HepG2 (cell line): ENCODE results near the gene SEL1L2. TPM values are rescaled to one million over a fixed set of nuclear protein-coding genes. Genes with fewer than 3 reads are reported as not detected.

Source experiments
- ATAC-seq: fragments of 200-7000 bp; cut with Tn5 transposase; 3 replicates; pipeline ENCODE4 v1.9.1; 2020; ENCODE audit warnings: mild to moderate bottlenecking, moderate library complexity
- BruUV-seq: library from RNA; stranded (reverse); fragments of 400-500 nt; replicated peaks from 2 replicates; lab custom pipeline; 2021; lab: Mats Ljungman, UMichigan
- CTCF ChIA-PET: fragments of 300-600 bp; formaldehyde crosslinking; extraction: SDS; loops from one replicate; lab custom pipeline; 2021; ENCODE audit warnings: low total read pairs, inconsistent platforms, low intra/inter-chr PET ratio; lab: Yijun Ruan, JAX
- POLR2A ChIA-PET: fragments of 350-600 bp; sonication (Branson Sonifier 250); formaldehyde crosslinking; loops from one replicate; lab custom pipeline; 2020; ENCODE audit warnings: antibody characterized with exemption, inconsistent platforms; lab: Yijun Ruan, JAX
- DNase-seq: peaks from one replicate; pipeline ENCODE4 v3.0.0-alpha.2; 2015; ENCODE audit warnings: low spot score
- FAIRE-seq: peaks from 3 replicates; lab custom pipeline; 2011; peaks lifted over from hg19 to GRCh38; lab: Jason Lieb, UNC
- H2AFZ ChIP-seq: one replicate; pipeline ENCODE4 v1.6.1; 2011; ENCODE audit warnings: low read length, inconsistent platforms
- H3K27ac ChIP-seq: fragments of 300-600 bp; 3 replicates; pipeline ENCODE4 v1.8.0; 2011; ENCODE audit warnings: mixed run types, mild to moderate bottlenecking, mixed read lengths, low read length, inconsistent platforms; ENCODE audit not compliant: insufficient read depth; ENCODE audit errors: extremely low read length
- H3K27me3 ChIP-seq, 2 experiments: fragments of 200-600 bp in 1 of 2; 2 replicates in 1 of 2; 3 replicates in 1 of 2; pipeline versions ENCODE4 v1.6.0 to v1.8.0; 2011; ENCODE audit warnings: low read length in 2 of 2, mild to moderate bottlenecking in 2 of 2, moderate library complexity in 2 of 2, inconsistent platforms in 1 of 2; ENCODE audit not compliant: insufficient read depth in 2 of 2, control insufficient read depth in 1 of 2
- H3K36me3 ChIP-seq, 2 experiments: fragments of 200-600 bp in 1 of 2; replicated peaks in 1 of 2; 2 replicates in 1 of 2; 3 replicates in 1 of 2; pipeline versions ENCODE4 v1.5.1 to v1.8.0; 2011; ENCODE audit warnings: low read length in 2 of 2, inconsistent platforms in 1 of 2; ENCODE audit not compliant: insufficient read depth in 2 of 2, control insufficient read depth in 1 of 2
- H3K4me1 ChIP-seq: 2 replicates; pipeline ENCODE4 v1.5.1; 2012; ENCODE audit warnings: low read length, inconsistent platforms; ENCODE audit not compliant: insufficient read depth
- H3K4me2 ChIP-seq: 2 replicates; pipeline ENCODE4 v1.6.0; 2011; ENCODE audit warnings: low read depth, low read length, inconsistent platforms
- H3K4me3 ChIP-seq, 3 experiments: fragments of 200-600 bp in 1 of 3; sonication (generic), shearing (Covaris generic) in 1 of 3; replicated peaks in 1 of 3; 2 replicates each; pipeline ENCODE4 v1.5.1; 2011 to 2016; ENCODE audit warnings: low read length in 3 of 3, inconsistent platforms in 2 of 3, low read depth in 2 of 3, mild to moderate bottlenecking in 2 of 3, control low read depth in 1 of 3, mixed read lengths in 1 of 3; ENCODE audit not compliant: insufficient read depth in 1 of 3
- H3K79me2 ChIP-seq: one replicate; pipeline ENCODE4 v1.6.1; 2011; ENCODE audit warnings: low read length, inconsistent platforms; ENCODE audit not compliant: insufficient read depth
- H3K9ac ChIP-seq: 2 replicates; pipeline ENCODE4 v1.6.0; 2011; ENCODE audit warnings: mild to moderate bottlenecking, low read depth, low read length, inconsistent platforms; ENCODE audit not compliant: insufficient read depth
- H3K9me3 ChIP-seq: 2 replicates; pipeline ENCODE4 v1.5.1; 2012; ENCODE audit warnings: mild to moderate bottlenecking, low read length
- H4K20me1 ChIP-seq: 2 replicates; pipeline ENCODE4 v1.6.0; 2011; ENCODE audit warnings: inconsistent platforms, mild to moderate bottlenecking, low read length, moderate library complexity; ENCODE audit not compliant: insufficient read depth
- FOSL2 ChIP-seq: sonication (generic); formaldehyde crosslinking; IDR thresholded peaks from 2 replicates; pipeline ENCODE4 v1.4.0; 2020; ENCODE audit warnings: missing genetic modification reagents
- HIVEP1 ChIP-seq: sonication (generic); formaldehyde crosslinking; IDR thresholded peaks from 2 replicates; pipeline ENCODE4 v1.4.0; 2020; ENCODE audit warnings: mild to moderate bottlenecking, missing genetic modification reagents
- KDM2A ChIP-seq: sonication (generic); formaldehyde crosslinking; IDR thresholded peaks from 2 replicates; pipeline ENCODE4 v1.4.0; 2020; ENCODE audit warnings: low read depth, missing genetic modification reagents, borderline replicate concordance
- MEF2D ChIP-seq: sonication (generic); formaldehyde crosslinking; IDR thresholded peaks from 2 replicates; pipeline ENCODE4 v1.5.1; 2020; ENCODE audit warnings: mild to moderate bottlenecking, missing genetic modification reagents
- NKX3-1 ChIP-seq: sonication (generic); formaldehyde crosslinking; IDR thresholded peaks from 2 replicates; pipeline ENCODE4 v1.5.0; 2020; ENCODE audit warnings: missing genetic modification reagents
- POLR2AphosphoS5 ChIP-seq: IDR thresholded peaks from 2 replicates; pipeline ENCODE4 v1.6.1; 2012; ENCODE audit warnings: low read depth, low read length
- RBM22 ChIP-seq: fragments of 200-400 bp; formaldehyde crosslinking; optimal IDR thresholded peaks from 2 replicates; pipeline ENCODE3; 2017; ENCODE audit warnings: mild to moderate bottlenecking, low read length, moderate library complexity
- REPIN1 ChIP-seq: sonication (generic); formaldehyde crosslinking; IDR thresholded peaks from 2 replicates; pipeline ENCODE4 v1.8.0; 2022; ENCODE audit warnings: missing genetic modification reagents, low read depth, mild to moderate bottlenecking, borderline replicate concordance
- TEAD3 ChIP-seq: optimal IDR thresholded peaks from 2 replicates; pipeline ENCODE3; 2016; ENCODE audit warnings: borderline replicate concordance
- ZKSCAN5 ChIP-seq: sonication (generic); formaldehyde crosslinking; IDR thresholded peaks from 2 replicates; pipeline ENCODE4 v1.5.1; 2020; ENCODE audit warnings: mild to moderate bottlenecking, missing genetic modification reagents
- ZMYM4 ChIP-seq: sonication (generic); formaldehyde crosslinking; IDR thresholded peaks from 2 replicates; pipeline ENCODE4 v1.8.1; 2023; ENCODE audit warnings: mild to moderate bottlenecking, missing genetic modification reagents
- ZNF350 ChIP-seq: sonication (generic); formaldehyde crosslinking; IDR thresholded peaks from 2 replicates; pipeline ENCODE4 v1.4.0; 2020; ENCODE audit warnings: mild to moderate bottlenecking, low read depth, missing genetic modification reagents, borderline replicate concordance
- WGBS: methylation state at CpG from one replicate; pipeline ENCODE4 v1.1.6; 2017; ENCODE audit warnings: low lambda C conversion rate; 5-methylcytosine and 5-hydroxymethylcytosine counted together
- in situ Hi-C: cut with HindIII; loops from 2 replicates; pipeline ENCODE4 v1.10.0; 2017; ENCODE audit warnings: low pct_unique_long_range_greater_than_20kb; ENCODE audit not compliant: extremely low pct_ligation_motif_present
- intact Hi-C: fragments of 100-400 bp; cut with micrococcal nuclease; formaldehyde crosslinking; loops from one replicate; pipeline ENCODE4 v1.10.0; 2022; ENCODE audit not compliant: unreplicated experiment
- polyA plus RNA-seq, 8 experiments: library from polyadenylated mRNA; depleted of rRNA in 3 of 8; stranded (reverse) in 7 of 8; unstranded in 1 of 8; fragments of >200 nt; fragmentation: Illumina TruSeq in 4 of 8; extraction: Trizol in 4 of 8; gene quantifications; 2 replicates each; pipeline versions ENCODE4 v1.2.1 to v1.2.3, GENCODE V29; 2011 to 2016; ENCODE audit warnings: low read depth in 4 of 8, missing spikeins in 1 of 8, mixed read lengths in 1 of 8; ENCODE audit not compliant: insufficient read depth in 1 of 8
- total RNA-seq, 5 experiments: library from RNA; depleted of rRNA; stranded (reverse); fragments of >200 nt; fragmentation: Illumina TruSeq; extraction: Trizol; gene quantifications; 2 replicates each; pipeline ENCODE4 v1.2.3, GENCODE V29; 2016; ENCODE audit warnings: low read depth in 1 of 5
- TF ChIP-seq, protein P1 (sequence below): sonication (generic); formaldehyde crosslinking; IDR thresholded peaks from 2 replicates; pipeline ENCODE4 v1.9.0; 2021; ENCODE audit warnings: missing genetic modification reagents, mild to moderate bottlenecking, borderline replicate concordance
- TF ChIP-seq, protein P2 (sequence below): sonication (generic); formaldehyde crosslinking; IDR thresholded peaks from 2 replicates; pipeline ENCODE4 v1.5.1; 2020; ENCODE audit warnings: mild to moderate bottlenecking, missing genetic modification reagents, borderline replicate concordance
- TF ChIP-seq, protein P3 (sequence below): IDR thresholded peaks from 2 replicates; pipeline ENCODE4 v1.6.1; 2012; ENCODE audit warnings: low read depth, low read length, improper control_type of control experiment
- TF ChIP-seq, protein P4 (sequence below): sonication (generic); formaldehyde crosslinking; IDR thresholded peaks from 2 replicates; pipeline ENCODE4 v1.4.0; 2020; ENCODE audit warnings: missing genetic modification reagents

The SEL1L2 gene
- total and polyA plus RNA-seq, 2 of the 13 experiments (the other 11 are each of a cell fraction or from before 2014, with no cell fraction given), result not detected

DNA sequence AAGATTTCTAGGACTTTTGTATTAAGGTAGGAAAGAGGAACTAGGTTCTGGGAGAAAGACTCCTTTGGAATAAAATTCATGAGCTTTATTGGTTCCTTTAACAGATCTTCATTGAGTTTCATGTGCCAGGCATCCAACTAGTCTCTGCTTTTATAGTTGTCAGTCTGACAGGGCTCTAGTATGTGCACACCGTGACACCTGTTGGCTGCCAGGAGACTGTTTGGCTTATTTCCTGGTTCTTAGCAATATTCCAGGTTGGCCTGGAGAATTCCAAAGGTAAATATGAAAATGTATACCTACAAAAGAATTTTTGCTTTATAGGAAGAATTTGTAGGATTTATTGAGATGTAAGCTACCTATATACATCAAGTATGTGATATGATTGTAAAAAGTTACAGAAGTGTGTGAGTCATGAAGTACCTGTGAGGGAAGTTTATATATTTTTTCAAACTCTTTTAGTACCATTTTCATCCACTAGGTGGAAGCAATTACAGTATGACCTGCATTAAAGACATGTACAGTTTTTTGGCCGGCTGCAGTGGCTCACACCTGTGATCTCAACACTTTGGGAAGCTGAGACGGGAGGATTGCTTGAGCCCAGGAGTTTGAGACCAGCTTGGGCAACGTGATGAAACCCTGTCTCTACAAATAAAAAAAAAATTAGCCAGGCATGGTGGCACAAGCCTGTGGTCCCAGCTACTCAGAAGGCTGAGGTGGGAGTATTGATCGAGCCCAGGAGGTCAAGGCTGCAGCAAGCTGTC lies 170.3 kb downstream of the SEL1L2 start:
- H2AFZ ChIP-seq, result no peak overlapping the region
- H3K4me3 ChIP-seq, result no peak overlapping the region
- no peak overlapping the region for H3K9ac ChIP-seq
- POLR2A ChIA-PET, result no interaction called here
- peak; percentile 80 for FAIRE-seq
- WGBS, result 47% methylated on average over 5 of the region's 5 CpGs
- in situ Hi-C loops (loop anchor here (5.0 kb wide), 1 partner anchor 237 kb away; no protein-coding TSS in a partner anchor), intact Hi-C loops (loop anchor here (1.0 to 5.0 kb wide), 2 partner anchors 122 to 235 kb away; no protein-coding TSS in a partner anchor)
- H3K4me2 ChIP-seq, result no peak overlapping the region
- H3K9me3 ChIP-seq, result no peaks in the 10 kb centered on the region
- H4K20me1 ChIP-seq, result no peaks in the 10 kb centered on the region
- H3K36me3 ChIP-seq, result peaks cover 15 to 35% of the 10 kb centered on the region in 2 experiments
- no peak overlapping the region for H3K27ac ChIP-seq
- H3K27me3 ChIP-seq, result no peaks in the 10 kb centered on the region
- DNase-seq, result peak; percentile 70
- CTCF ChIA-PET, result interaction anchor here (2.2 kb wide), 1 partner anchor 235 kb away, joined by 18 read pairs; no protein-coding TSS in a partner anchor
- peak; percentile 71 for ATAC-seq
- 0 out of 2 replicates have a peak, but pooled peaks cover under 1% of the 10 kb centered on the region for H3K4me1 ChIP-seq
- no TSS peak for BruUV-seq
- no peaks in the 10 kb centered on the region for H3K79me2 ChIP-seq
- TF ChIP-seq ZKSCAN5 (CRISPR knock-in tag) (no peak), FOSL2 (0 out of 2 replicates have a peak, but pooled peaks have one; percentile 11), RBM22 (peak; percentile 72), NKX3-1 (CRISPR knock-in tag) (0 out of 2 replicates have a peak, but pooled peaks have one; percentile 18), KDM2A (CRISPR knock-in tag) (0 out of 2 replicates have a peak, but pooled peaks have one; percentile 17), HIVEP1 (CRISPR knock-in tag) (no peak), ZMYM4 (peak; percentile 52), TEAD3 (CRISPR knock-in tag) (no peak), ZNF350 (CRISPR knock-in tag) (no peak), REPIN1 (CRISPR knock-in tag) (no peak), POLR2AphosphoS5 (0 out of 2 replicates have a peak, but pooled peaks have one; percentile 11), MEF2D (CRISPR knock-in tag) (0 out of 2 replicates have a peak, but pooled peaks have one; percentile 25)
- TF ChIP-seq, protein P1, sequence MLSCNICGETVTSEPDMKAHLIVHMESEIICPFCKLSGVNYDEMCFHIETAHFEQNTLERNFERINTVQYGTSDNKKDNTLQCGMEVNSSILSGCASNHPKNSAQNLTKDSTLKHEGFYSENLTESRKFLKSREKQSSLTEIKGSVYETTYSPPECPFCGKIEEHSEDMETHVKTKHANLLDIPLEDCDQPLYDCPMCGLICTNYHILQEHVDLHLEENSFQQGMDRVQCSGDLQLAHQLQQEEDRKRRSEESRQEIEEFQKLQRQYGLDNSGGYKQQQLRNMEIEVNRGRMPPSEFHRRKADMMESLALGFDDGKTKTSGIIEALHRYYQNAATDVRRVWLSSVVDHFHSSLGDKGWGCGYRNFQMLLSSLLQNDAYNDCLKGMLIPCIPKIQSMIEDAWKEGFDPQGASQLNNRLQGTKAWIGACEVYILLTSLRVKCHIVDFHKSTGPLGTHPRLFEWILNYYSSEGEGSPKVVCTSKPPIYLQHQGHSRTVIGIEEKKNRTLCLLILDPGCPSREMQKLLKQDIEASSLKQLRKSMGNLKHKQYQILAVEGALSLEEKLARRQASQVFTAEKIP (CRISPR knock-in tag), result no peak
- TF ChIP-seq, protein P2, sequence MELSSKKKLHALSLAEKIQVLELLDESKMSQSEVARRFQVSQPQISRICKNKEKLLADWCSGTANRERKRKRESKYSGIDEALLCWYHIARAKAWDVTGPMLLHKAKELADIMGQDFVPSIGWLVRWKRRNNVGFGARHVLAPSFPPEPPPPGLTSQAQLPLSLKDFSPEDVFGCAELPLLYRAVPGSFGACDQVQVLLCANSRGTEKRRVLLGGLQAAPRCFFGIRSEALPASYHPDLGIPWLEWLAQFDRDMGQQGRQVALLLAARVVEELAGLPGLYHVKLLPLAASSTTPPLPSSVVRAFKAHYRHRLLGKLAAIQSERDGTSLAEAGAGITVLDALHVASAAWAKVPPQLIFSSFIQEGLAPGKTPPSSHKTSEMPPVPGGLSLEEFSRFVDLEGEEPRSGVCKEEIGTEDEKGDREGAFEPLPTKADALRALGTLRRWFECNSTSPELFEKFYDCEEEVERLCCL, result no peak
- TF ChIP-seq, protein P3, sequence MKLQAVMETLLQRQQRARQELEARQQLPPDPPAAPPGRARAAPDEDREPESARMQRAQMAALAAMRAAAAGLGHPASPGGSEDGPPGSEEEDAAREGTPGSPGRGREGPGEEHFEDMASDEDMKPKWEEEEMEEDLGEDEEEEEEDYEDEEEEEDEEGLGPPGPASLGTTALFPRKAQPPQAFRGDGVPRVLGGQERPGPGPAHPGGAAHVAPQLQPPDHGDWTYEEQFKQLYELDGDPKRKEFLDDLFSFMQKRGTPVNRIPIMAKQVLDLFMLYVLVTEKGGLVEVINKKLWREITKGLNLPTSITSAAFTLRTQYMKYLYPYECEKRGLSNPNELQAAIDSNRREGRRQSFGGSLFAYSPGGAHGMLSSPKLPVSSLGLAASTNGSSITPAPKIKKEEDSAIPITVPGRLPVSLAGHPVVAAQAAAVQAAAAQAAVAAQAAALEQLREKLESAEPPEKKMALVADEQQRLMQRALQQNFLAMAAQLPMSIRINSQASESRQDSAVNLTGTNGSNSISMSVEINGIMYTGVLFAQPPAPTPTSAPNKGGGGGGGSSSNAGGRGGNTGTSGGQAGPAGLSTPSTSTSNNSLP, result peak; percentile 61; the same call in 1 of the 2 replicates
- TF ChIP-seq, protein P4, sequence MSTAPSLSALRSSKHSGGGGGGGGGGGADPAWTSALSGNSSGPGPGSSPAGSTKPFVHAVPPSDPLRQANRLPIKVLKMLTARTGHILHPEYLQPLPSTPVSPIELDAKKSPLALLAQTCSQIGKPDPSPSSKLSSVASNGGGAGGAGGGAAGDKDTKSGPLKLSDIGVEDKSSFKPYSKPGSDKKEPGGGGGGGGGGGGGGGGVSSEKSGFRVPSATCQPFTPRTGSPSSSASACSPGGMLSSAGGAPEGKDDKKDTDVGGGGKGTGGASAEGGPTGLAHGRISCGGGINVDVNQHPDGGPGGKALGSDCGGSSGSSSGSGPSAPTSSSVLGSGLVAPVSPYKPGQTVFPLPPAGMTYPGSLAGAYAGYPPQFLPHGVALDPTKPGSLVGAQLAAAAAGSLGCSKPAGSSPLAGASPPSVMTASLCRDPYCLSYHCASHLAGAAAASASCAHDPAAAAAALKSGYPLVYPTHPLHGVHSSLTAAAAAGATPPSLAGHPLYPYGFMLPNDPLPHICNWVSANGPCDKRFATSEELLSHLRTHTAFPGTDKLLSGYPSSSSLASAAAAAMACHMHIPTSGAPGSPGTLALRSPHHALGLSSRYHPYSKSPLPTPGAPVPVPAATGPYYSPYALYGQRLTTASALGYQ (CRISPR knock-in tag), result 0 out of 2 replicates have a peak, but pooled peaks have one; percentile 26
